Measurements from ENCODE around the gene TATDN2.
A peak's percentile ranks its signal among the peaks of the same experiment; 100 is the strongest.
"Not testable (repeated sequence)": the region's sequence is repeated elsewhere in the genome, so short reads cannot be mapped to it uniquely, and the experiment has no call there.

The TATDN2 gene

DNA sequence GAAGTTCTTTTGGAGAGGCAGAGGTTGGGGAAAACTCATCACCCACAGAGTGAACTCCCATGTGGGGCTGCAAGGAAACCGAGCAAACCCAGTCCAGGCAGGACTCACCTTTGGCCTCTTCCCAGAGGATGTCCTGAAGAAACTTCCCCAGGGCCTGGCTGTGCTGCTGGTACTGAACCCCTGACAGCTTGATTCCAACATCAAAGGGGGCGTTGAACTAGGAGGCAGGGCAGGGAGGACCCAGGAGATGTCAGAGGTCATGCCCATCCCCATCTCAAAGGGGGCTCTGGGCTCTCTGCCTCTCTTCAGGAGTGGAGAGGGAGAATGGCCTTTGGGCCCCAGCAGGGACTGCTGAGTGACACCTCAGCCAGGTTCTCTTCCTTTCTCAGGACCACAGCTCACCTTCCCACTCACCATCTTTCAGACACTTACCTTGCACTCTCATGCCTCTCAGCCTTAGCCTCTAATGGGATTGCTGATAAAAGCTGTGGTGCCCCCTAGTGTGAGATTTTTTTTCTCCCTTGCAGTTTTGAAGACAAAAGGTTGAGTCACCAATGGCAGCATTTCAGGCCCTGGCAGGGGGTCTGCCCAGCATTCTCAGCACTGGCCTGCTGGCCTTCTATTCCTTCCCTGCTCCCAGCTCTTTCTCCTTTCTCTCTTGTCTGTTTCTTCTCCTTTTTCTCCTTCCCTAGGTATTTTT, 38.5 kb downstream of the TATDN2 start:
- peak; percentile 51 to 71 for DNase-seq
- TF ChIP-seq POLR2A (IDR thresholded peaks at IDR 0.05; ENCODE audit: low read length) = no peak
- TF ChIP-seq GATA1 (IDR thresholded peaks at IDR 0.05; ENCODE audit: low read depth, low read length) = no peak

- TF ChIP-seq GATA1 (IDR thresholded peaks at IDR 0.05; ENCODE audit: low read depth, low read length) = no peak
- TF ChIP-seq POLR2A (IDR thresholded peaks at IDR 0.05; ENCODE audit: low read length) = no peak
- DNase-seq = no peak
These were observed 39.8 kb downstream of the TATDN2 start for GRCh38 chr3:10287936-10288574.

GRCh38 chr3:10288575-10288960, 40.3 kb downstream of the TATDN2 start:
- no peak for DNase-seq
- TF ChIP-seq POLR2A (IDR thresholded peaks at IDR 0.05; ENCODE audit: low read length) (no peak), GATA1 (IDR thresholded peaks at IDR 0.05; ENCODE audit: low read depth, low read length) (no peak)

DNA sequence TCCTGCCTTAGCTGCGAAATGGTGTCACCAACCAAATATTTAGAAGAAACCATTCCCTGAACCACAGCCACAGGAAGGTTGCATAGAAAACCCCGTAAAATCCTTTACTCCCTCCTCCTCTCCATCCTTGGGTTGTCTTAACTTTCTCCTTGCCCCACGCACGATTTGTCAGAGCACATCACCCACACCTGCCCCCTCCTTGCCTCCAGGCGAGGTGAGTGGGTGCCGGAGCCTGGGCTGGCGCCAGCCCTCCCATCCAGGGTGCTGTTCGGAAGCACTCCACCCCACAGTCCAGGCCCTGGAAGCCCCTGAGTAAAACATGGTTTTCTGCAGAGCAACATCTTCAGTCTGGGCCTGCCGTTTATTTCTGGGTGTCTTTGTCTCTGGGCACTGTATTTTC, 40.8 kb downstream of the TATDN2 start:
- DNase-seq = no peak
- no peak for TF ChIP-seq GATA1 (IDR thresholded peaks at IDR 0.05; ENCODE audit: low read depth, low read length)
- no peak for TF ChIP-seq POLR2A (IDR thresholded peaks at IDR 0.05; ENCODE audit: low read length)

DNA sequence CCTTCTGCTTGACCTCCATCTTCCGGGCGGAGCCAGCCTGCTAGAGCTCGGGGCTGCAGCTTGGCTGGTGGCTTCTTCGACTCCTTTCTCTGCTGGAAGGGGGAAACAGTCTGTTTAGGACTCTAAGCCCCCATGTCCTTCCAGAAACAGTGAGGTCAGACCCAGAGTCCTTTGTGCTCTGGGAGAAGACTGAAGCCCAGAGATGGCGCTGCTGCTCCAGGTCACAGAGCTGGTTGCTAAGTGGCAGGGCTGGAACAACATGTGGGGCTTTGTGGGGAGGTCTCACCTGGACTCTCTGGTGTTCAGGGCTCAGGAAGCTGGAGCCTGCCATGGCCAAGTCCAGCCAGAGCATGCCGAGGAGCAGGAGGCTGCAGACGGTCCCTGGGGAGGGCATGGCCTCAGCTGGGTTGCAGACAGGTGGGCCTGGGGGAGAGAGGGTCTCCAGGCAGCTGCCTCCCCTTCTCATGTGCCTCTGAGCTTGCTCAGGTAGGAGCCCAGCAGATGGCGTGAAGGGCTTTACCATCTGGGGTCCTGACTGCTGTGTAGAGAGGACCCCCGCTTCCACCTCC, 41.6 kb downstream of the TATDN2 start:
- no peak for DNase-seq
- TF ChIP-seq POLR2A (IDR thresholded peaks at IDR 0.05; ENCODE audit: low read length) (no peak), GATA1 (IDR thresholded peaks at IDR 0.05; ENCODE audit: low read depth, low read length) (no peak)

DNA sequence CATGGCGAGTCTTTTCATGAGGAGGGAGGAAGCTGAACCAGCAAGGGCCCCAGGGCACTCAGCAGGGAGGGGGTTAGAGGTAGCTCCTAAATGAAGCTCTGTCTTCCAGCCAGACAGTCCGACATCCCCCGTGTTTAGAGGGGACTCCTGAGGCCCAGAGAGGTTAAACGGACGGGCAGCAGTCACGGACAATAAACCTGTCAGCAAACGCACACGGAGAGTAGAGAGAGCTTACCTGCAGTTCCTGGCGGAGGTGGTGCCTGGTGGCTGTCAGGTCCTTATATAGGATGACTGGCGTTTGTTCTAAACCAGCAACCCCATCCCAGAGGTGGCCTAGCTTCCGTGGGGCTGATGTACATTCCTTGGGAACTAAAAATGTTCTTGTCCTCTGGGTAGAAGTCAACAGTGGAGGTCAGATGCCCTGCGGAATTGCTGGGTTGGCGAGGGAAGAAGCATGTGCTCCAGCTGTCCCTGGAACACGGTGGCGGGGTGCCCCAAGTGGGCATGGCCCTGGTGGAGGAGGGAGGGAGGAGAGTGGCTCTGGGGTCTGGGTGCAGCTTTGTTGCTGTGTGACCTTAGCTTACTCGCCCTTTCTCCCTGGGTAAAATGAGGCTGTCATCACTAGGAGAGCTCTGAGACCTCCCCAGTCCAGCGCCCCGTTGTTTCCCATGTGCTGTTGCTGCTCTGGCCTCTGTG, 42.4 kb downstream of the TATDN2 start:
- DNase-seq = no peak
- TF ChIP-seq GATA1 (IDR thresholded peaks at IDR 0.05; ENCODE audit: low read depth, low read length) (no peak), POLR2A (IDR thresholded peaks at IDR 0.05; ENCODE audit: low read length) (no peak)

DNA sequence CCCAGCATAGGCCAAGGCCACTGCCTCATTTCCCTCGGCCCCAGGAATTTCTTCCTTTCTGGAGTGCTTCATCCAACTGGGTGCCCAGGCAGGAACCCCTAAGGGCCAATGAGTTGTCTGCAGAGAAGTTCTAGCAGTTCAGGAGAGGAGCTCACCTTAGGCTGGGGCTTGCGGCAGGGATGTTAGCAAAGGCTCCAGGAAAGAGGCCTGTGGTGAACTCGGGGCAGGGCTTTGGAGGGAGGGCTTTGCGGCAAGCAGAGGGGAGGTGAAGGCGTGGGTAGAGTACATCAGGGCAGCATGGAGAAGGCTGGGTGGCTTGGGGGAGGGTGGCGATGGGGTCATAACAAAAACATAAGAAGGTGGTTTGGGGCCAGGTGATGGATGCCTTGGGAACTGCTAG, 43.4 kb downstream of the TATDN2 start:
- TF ChIP-seq GATA1 (IDR thresholded peaks at IDR 0.05; ENCODE audit: low read depth, low read length) (no peak), POLR2A (IDR thresholded peaks at IDR 0.05; ENCODE audit: low read length) (no peak)
- no peak for DNase-seq

DNA sequence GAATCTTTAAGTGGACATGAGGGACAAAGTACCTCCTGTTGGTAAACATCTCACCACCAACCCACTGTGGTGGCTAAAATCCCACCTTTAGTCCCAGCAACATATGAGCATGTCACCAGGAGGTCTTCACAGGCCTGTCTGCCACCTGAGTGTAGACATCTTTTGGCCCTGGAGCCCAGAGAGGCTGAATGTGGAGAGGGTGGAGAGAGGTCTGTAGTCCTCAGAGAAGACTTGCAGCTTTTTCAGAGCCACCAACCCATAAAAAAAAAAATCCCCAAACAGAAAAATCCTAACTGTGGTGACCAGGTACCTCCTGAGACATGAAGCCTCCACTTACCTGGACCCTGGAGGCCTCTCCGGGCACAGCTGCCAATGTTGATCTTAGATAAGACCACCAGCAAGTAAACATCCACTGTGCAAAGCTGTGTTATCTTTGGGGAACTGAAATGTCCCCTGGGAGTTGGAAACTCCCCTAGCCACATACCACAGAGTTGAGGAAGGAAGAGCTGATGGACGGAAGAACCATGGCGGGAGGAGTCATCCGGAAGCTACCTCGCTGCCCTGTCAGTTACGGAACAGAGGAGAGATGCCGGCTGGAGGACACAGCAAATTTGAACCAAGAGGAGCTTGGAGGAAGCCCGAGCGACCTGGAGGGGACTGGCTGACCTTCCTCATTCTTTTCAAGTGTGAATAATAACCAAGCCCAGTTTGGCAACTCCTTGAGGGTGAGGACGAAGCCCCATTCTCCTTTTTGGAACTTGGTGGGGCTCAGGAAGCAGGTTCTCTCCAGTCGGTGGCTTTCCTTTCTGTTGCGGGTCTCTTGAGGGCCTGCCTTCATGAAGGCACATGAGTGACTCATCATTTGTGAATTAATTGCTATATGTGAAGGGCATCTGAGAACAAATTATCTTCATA, 44.5 kb downstream of the TATDN2 start, which contains the start of gene GHRL:
Gene GHRL, minus strand, starts transcription at position 443 of the 915 bp plus-strand sequence. CDS start 2,767 bp downstream, outside the sequence.
- DNase-seq = peak; percentile 35 to 53
- TF ChIP-seq POLR2A (IDR thresholded peaks at IDR 0.05; ENCODE audit: low read length) = no peak
- no peak for TF ChIP-seq GATA1 (IDR thresholded peaks at IDR 0.05; ENCODE audit: low read depth, low read length)

- no peak for TF ChIP-seq POLR2A (IDR thresholded peaks at IDR 0.05; ENCODE audit: low read length)
- no peak for TF ChIP-seq GATA1 (IDR thresholded peaks at IDR 0.05; ENCODE audit: low read depth, low read length)
- DNase-seq = no peak
These were observed 45.8 kb downstream of the TATDN2 start for GRCh38 chr3:10294030-10294586.

DNA sequence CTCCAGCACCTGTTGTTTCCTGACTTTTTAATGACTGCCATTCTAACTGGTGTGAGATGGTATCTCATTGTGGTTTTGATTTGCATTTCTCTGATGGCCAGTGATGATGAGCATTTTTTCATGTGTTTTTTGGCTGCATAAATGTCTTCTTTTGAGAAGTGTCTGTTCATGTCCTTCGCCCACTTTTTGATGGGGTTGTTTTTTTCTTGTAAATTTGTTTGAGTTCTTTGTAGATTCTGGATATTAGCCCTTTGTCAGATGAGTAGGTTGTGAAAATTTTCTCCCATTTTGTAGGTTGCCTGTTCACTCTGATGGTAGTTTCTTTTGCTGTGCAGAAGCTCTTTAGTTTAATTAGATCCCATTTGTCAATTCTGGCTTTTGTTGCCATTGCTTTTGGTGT, 49.8 kb downstream of the TATDN2 start:
- not testable (repeated sequence) for DNase-seq

DNA sequence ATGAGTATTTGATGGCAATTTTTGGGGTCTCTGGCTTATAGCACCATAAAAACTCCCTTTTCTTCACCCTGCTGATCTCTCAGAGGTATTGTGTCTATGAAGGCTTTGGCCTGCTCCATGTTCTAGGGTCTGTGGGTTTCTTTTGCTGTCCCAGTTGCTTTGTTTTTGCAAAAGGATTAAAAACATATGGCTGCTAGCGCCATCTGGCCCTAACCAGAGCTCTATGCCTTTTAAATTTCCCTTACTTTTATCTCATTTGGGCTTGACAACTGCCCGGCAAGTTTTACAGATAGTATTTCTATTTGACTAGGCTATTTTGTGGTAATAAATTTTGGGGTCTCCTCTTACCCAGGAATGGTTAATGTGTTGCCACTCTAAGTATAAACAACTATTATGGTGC, 50.9 kb downstream of the TATDN2 start:
- no peak for DNase-seq
- TF ChIP-seq POLR2A (IDR thresholded peaks at IDR 0.05; ENCODE audit: low read length) (no peak), GATA1 (IDR thresholded peaks at IDR 0.05; ENCODE audit: low read depth, low read length) (no peak)

- no peak for TF ChIP-seq POLR2A (IDR thresholded peaks at IDR 0.05; ENCODE audit: low read length)
- no peak for DNase-seq
These were observed 51.4 kb downstream of the TATDN2 start for GRCh38 chr3:10299679-10300078.

- TF ChIP-seq POLR2A (IDR thresholded peaks at IDR 0.05; ENCODE audit: low read length) (no peak), GATA1 (IDR thresholded peaks at IDR 0.05; ENCODE audit: low read depth, low read length) (no peak)
- no peak for DNase-seq
These were observed 51.8 kb downstream of the TATDN2 start for GRCh38 chr3:10300087-10300486.
